Fibroblast of skin of left biceps (primary cell): ENCODE results near the gene CIPC.

Source experiments
- DNase-seq, 2 experiments: peaks; one replicate each; pipeline ENCODE4 v3.0.0-alpha.2; 2013; ENCODE audit warnings: low read depth in 2 of 2

The CIPC gene

GRCh38 chr14:77151918-77152588, 54.0 kb downstream of the CIPC start:
- peak in 1 of 2 experiments; percentile 5 for DNase-seq

GRCh38 chr14:77153802-77154201, 55.7 kb downstream of the CIPC start:
- no peak for DNase-seq

DNA sequence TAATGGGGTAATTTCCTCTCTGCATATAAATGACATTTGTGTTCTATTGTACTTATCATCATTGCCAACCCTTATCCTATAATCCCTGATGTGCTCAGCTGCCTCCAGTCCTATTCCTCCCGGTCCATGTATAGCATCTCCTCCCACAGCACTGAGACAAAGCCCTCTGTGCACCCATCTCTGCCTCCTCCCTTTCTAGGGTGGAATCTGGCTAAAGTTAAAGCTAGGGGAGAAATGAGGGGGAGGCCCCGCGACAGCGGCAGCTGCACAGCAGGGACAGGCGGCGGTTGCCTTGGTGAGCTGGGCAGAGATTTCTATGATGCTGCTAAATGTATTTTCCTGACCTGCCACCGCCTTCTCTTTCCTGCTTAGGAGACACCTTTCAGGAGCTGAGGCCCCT, 56.4 kb downstream of the CIPC start:
- DNase-seq = no peak

DNA sequence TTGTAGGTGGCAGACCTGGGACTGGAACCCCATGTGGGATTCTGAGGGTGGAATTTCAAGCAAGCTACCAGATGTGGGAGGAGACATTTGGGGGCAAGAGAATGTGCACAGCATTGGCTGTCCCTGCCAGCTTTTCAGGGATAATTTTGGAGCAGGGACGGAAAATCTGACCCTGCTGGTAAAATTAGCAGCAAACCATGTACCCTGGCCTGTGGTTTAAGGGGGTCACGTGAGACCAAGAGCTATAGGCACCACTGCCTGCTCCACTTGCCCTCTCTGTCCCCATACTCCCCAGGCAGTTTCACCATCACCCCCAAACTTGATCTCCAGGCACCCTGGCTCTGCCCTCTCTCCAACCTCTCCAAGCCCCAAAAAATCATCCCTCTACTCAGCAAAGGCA, 57.0 kb downstream of the CIPC start:
- no peak for DNase-seq

DNA sequence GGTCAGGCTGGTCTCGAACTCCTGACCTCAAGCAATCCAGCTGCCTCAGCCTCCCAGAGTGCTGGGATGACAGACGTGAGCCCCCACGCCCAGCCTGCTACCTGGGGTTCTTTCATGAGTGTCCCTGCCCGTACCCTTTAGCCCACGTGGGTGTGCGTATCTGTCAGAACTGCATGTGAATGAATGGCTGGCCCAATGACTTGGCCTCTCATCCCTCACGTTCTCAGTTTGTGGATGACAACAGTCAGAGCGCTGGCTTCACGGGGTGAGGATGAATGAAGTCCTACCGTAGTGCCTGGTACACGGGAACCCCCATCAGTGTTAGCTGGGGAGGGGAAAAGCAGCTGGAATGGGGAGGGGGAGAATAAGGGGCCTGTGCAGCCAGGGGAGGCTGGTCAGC, 59.7 kb downstream of the CIPC start:
- no peak for DNase-seq

DNA sequence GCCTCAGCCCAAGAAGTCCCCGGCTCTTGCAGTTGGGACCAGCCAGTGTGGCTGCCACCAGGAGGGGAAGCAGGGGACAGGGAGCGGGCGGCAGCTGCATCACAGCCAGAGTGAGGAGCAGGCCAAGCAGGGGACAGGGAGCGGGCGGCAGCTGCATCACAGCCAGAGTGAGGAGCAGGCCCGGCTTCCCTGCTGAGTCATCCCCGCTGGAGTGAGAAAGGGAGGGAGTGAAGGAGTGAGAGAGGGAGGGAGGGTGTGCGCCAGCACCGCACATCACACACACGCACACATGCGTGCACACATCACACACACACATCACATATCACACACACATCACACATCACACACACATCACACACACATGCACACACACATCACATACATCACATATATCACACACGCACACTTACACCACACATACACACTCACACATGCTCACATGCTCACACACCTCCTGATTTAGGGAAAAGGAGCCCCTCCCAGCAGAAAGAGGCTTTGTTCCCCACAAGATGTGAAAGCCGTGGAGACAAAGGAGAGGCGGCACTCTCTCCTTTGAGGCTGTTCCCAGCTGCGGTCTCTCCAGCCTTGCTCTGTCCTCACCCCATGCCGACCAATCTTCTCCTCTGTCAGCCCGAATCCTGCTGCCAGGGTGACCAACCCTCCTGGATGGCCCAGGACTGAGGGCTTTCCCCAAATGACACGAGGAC, 60.3 kb downstream of the CIPC start:
- DNase-seq = peak; percentile 17 to 19

DNA sequence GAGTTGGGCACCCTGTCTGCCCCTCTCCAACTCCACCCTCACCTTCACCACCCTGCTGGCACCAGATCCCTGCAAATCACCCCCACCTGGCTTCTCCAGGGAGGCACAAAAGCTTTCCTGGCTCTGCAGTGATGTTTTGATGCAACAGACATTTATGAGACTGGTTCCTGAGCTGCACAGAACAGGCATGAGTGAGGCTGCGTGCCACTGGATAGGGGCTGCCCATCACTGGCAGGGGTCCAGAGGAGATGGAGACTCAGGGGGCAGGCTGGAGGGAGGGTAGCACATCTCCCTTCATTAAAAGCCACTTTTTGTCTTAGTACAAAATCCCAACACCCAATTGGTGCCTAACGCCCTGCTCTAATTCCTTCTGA, 60.8 kb downstream of the CIPC start:
- no peak for DNase-seq

DNA sequence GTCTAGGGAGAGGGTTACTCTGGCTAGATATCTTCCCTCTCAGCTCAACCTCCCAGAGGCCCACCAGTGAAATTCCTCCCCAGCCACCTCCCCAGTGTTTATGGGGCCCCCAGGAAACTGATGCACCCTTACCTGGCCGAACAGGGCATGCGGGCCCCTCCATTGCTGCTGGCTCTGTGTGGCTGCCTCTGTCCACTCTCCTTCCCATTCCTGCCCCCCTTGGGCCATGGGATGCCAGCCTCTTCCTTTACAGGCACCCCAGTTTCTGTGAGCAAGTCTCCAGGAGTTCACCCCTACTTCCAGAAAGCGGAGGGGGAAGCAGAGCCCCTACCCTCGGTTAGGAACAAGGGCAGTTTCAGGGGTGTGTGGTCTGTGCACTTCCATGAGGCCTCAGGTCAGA, 63.0 kb downstream of the CIPC start:
- DNase-seq = no peak
